ENCODE measurements around the gene JAML. TPM values are rescaled to one million over a fixed set of nuclear protein-coding genes. Genes with fewer than 3 reads are reported as not detected.

JAML gene
- polyA plus RNA-seq, 1 donor from 2014 or later = 0.28 TPM

DNA sequence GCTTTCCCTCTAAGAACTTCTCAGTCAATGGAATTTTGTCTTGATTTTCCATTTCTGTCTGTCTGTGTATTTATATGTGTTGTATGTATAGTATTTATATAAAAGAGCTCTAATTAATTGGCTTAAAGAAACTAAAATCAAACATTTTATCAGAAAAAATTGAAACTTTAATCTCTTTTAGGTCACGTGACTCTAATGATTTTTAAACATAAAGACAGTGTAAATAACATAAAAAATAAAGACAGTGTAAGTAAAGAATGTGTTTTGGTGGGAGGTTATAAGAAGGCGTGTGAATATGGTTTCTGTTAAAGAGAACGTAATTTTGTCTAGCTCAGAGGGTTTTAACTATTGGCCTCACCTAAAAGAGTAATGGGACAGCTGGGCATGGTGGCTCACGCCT is 2.4 kb downstream of the JAML start:
- H3K36me3 ChIP-seq (ENCODE audit: insufficient read depth, low read length) = no peaks in the 10 kb centered on the region
- H4K20me1 ChIP-seq (ENCODE audit: insufficient read depth) = no peaks in the 10 kb centered on the region
- H3F3A ChIP-seq (ENCODE audit: insufficient read depth, low read length, poor library complexity, severe bottlenecking) = no peaks in the 10 kb centered on the region
- no peak overlapping the region for H3K27ac ChIP-seq (ENCODE audit: low read length)
- H3K4me2 ChIP-seq (ENCODE audit: low read length) = no peak overlapping the region
- H3K9me2 ChIP-seq (ENCODE audit: insufficient read depth, low read length) = no peaks in the 10 kb centered on the region
- H3K9ac ChIP-seq (ENCODE audit: low read length) = no peak overlapping the region
- no peak overlapping the region for H2AFZ ChIP-seq (ENCODE audit: low read depth, low read length)
- H3K4me3 ChIP-seq (ENCODE audit: low read length) = no peak overlapping the region
- H3K27me3 ChIP-seq (ENCODE audit: insufficient read depth, low read depth, low read length) = no peaks in the 10 kb centered on the region
- no peak for TF ChIP-seq EP300 (conservative IDR thresholded peaks at IDR 0.05; ENCODE audit: poor library complexity, severe bottlenecking)
- TF ChIP-seq RAD21 (conservative IDR thresholded peaks at IDR 0.05) = no peak
- no peak for TF ChIP-seq REST (IDR thresholded peaks at IDR 0.05; ENCODE audit: borderline replicate concordance)
- TF ChIP-seq EZH2 (IDR thresholded peaks at IDR 0.05; ENCODE audit: borderline replicate concordance, insufficient read depth, low read length, poor library complexity, severe bottlenecking) = no peak
- TF ChIP-seq SMC3 (conservative IDR thresholded peaks at IDR 0.05; ENCODE audit: poor library complexity) = no peak
- H3K79me2 ChIP-seq (replicated peaks; ENCODE audit: insufficient read depth, low read length) = no peaks in the 10 kb centered on the region
- no peaks in the 10 kb centered on the region for H3K9me3 ChIP-seq (ENCODE audit: low read length)

DNA sequence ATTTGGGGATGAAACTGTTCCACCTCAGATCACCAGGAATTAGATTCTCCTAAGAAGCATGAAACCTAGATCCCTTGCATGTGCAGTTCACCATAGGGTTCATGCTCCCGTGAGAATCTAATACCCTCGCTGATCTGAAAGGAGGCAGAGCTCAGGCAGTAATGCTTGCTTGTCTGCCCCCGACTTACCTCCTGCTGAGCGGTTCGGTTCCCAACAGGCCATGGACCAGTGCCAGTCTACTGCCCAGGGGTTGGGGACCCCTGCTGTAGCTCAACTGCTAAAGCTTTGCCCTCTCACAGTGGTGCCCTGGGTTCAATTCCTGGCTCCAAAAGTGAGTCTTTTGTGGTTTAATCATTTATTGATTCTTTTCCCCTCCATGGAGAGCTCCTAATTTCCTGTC is 3.4 kb downstream of the JAML start:
- H3K27me3 ChIP-seq (ENCODE audit: insufficient read depth, low read depth, low read length) = no peaks in the 10 kb centered on the region
- H3K79me2 ChIP-seq (replicated peaks; ENCODE audit: insufficient read depth, low read length) = no peaks in the 10 kb centered on the region
- TF ChIP-seq REST (IDR thresholded peaks at IDR 0.05; ENCODE audit: borderline replicate concordance) (no peak), POLR2AphosphoS5 (IDR thresholded peaks at IDR 0.05) (no peak), RAD21 (conservative IDR thresholded peaks at IDR 0.05) (no peak), EP300 (conservative IDR thresholded peaks at IDR 0.05; ENCODE audit: poor library complexity, severe bottlenecking) (no peak), MXI1 (conservative IDR thresholded peaks at IDR 0.05; ENCODE audit: poor library complexity, severe bottlenecking) (no peak), CTCF (IDR thresholded peaks at IDR 0.05; ENCODE audit: poor library complexity, severe bottlenecking) (no peak), TAF1 (IDR thresholded peaks at IDR 0.05; ENCODE audit: low read depth) (no peak), SMC3 (conservative IDR thresholded peaks at IDR 0.05; ENCODE audit: poor library complexity) (no peak), EZH2 (IDR thresholded peaks at IDR 0.05; ENCODE audit: borderline replicate concordance, insufficient read depth, low read length, poor library complexity, severe bottlenecking) (no peak)

More for the DNA sequence above, 3.4 kb downstream of the JAML start:
- H3K27ac ChIP-seq (ENCODE audit: low read length) = no peak overlapping the region
- no peaks in the 10 kb centered on the region for H3K9me3 ChIP-seq (ENCODE audit: low read length)
- H3K36me3 ChIP-seq (ENCODE audit: insufficient read depth, low read length) = no peaks in the 10 kb centered on the region
- no peaks in the 10 kb centered on the region for H3F3A ChIP-seq (ENCODE audit: insufficient read depth, low read length, poor library complexity, severe bottlenecking)
- no peak overlapping the region for H3K4me2 ChIP-seq (ENCODE audit: low read length)
- no peaks in the 10 kb centered on the region for H3K9me2 ChIP-seq (ENCODE audit: insufficient read depth, low read length)
- H4K20me1 ChIP-seq (ENCODE audit: insufficient read depth) = no peaks in the 10 kb centered on the region
- H2AFZ ChIP-seq (ENCODE audit: low read depth, low read length) = no peak overlapping the region
- no peak overlapping the region for H3K4me3 ChIP-seq (ENCODE audit: low read length)
- H3K9ac ChIP-seq (ENCODE audit: low read length) = no peak overlapping the region

Measured in neural cell (in vitro differentiated cells).